HEK293 (cell line): ENCODE measurements around the gene ADGB.

ENCODE experiments used
- SP2 ChIP-seq: fragments of 450-650 bp; formaldehyde crosslinking; IDR thresholded peaks from 2 replicates; pipeline ENCODE4 v1.5.1; 2016; ENCODE audit warnings: missing biosample characterization, missing genetic modification characterization
- ZBTB1 ChIP-seq: fragments of 450-650 bp; formaldehyde crosslinking; IDR thresholded peaks from 2 replicates; pipeline ENCODE4 v1.5.1; 2016; ENCODE audit warnings: missing biosample characterization, missing genetic modification characterization
- ZEB2 ChIP-seq: fragments of 450-650 bp; formaldehyde crosslinking; IDR thresholded peaks from 2 replicates; pipeline ENCODE4 v1.5.1; 2016; ENCODE audit warnings: missing biosample characterization, missing genetic modification characterization
- ZNF274 ChIP-seq, 2 experiments: fragments of 200-500 bp in 1 of 2; fragments of 450-650 bp in 1 of 2; sonication (Bioruptor generic) in 1 of 2; formaldehyde crosslinking in 1 of 2; IDR thresholded peaks; 2 replicates each; pipeline versions ENCODE4 v1.5.1 to v1.6.1; 2014 to 2016; ENCODE audit warnings: borderline replicate concordance in 1 of 2, inconsistent platforms in 1 of 2, low read length in 1 of 2, missing biosample characterization in 1 of 2, missing genetic modification characterization in 1 of 2
- ZNF311 ChIP-seq: fragments of 450-650 bp; formaldehyde crosslinking; IDR thresholded peaks from 2 replicates; pipeline ENCODE4 v1.5.1; 2017; ENCODE audit warnings: missing biosample characterization, missing genetic modification characterization, borderline replicate concordance
- ZNF777 ChIP-seq: fragments of 450-650 bp; formaldehyde crosslinking; IDR thresholded peaks from 2 replicates; pipeline ENCODE4 v1.5.1; 2017; ENCODE audit warnings: missing biosample characterization, missing genetic modification characterization, borderline replicate concordance
- ZSCAN30 ChIP-seq: fragments of 450-650 bp; IDR thresholded peaks from 2 replicates; pipeline ENCODE4 v1.5.1; 2018; ENCODE audit warnings: missing biosample characterization, mild to moderate bottlenecking, missing genetic modification characterization, moderate library complexity
- TF ChIP-seq, protein P1 (sequence below): fragments of 450-650 bp; formaldehyde crosslinking; IDR thresholded peaks from 2 replicates; pipeline ENCODE4 v1.5.1; 2016; ENCODE audit warnings: missing biosample characterization, missing genetic modification characterization
- TF ChIP-seq, protein P2 (sequence below): fragments of 450-650 bp; formaldehyde crosslinking; IDR thresholded peaks from 2 replicates; pipeline ENCODE4 v1.5.1; 2016; ENCODE audit warnings: missing biosample characterization, missing genetic modification characterization
- TF ChIP-seq, protein P3 (sequence below): fragments of 450-650 bp; formaldehyde crosslinking; conservative IDR thresholded peaks from 2 replicates; pipeline ENCODE4 v1.5.1; 2016; ENCODE audit warnings: low read depth, missing biosample characterization, missing genetic modification characterization
- TF ChIP-seq, protein P4 (sequence below): fragments of 450-650 bp; formaldehyde crosslinking; IDR thresholded peaks from 2 replicates; pipeline ENCODE4 v1.5.1; 2016; ENCODE audit warnings: missing biosample characterization, missing genetic modification characterization

DNA sequence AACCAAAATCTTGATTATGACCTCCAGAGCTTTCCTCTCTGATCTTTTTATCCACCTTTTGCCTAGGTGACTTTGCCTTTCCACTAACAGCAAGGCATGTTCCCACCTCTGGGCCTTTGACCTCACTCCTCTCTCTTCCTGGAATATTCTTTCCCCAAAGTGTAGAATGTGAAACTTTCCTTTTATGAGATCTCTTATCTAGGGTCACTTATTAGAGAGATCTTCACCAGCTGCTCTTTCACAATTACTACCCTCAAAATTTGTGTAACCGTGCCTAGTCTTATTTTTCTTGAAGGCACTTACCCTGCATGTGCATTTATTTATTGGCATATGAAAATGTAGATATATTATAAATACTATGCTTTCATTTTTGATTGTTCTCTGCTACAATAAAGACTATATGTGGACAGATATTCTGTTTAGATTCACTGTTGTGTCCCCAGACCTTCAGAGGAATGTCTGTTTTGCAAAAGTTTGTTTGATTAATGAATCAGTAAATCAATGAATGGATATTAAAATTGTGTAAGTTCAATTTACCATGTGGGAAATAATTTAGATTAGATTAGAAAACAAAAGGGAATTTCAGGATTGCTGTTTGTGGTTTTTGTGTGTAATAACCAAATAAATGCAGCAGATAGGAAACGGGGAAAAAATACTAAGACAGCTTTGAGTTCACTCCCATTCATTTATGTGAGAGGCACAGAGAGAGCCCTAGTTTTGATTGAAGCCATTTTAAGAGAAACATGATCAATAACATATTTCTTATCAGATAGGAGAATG is 207.0 kb downstream of the ADGB start:
- TF ChIP-seq, protein P1, sequence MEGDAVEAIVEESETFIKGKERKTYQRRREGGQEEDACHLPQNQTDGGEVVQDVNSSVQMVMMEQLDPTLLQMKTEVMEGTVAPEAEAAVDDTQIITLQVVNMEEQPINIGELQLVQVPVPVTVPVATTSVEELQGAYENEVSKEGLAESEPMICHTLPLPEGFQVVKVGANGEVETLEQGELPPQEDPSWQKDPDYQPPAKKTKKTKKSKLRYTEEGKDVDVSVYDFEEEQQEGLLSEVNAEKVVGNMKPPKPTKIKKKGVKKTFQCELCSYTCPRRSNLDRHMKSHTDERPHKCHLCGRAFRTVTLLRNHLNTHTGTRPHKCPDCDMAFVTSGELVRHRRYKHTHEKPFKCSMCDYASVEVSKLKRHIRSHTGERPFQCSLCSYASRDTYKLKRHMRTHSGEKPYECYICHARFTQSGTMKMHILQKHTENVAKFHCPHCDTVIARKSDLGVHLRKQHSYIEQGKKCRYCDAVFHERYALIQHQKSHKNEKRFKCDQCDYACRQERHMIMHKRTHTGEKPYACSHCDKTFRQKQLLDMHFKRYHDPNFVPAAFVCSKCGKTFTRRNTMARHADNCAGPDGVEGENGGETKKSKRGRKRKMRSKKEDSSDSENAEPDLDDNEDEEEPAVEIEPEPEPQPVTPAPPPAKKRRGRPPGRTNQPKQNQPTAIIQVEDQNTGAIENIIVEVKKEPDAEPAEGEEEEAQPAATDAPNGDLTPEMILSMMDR (tag by site-specific recombination) = no peak
- TF ChIP-seq ZNF311 (tag by site-specific recombination) = no peak
- TF ChIP-seq SP2 (tag by site-specific recombination) = no peak
- TF ChIP-seq, protein P2, sequence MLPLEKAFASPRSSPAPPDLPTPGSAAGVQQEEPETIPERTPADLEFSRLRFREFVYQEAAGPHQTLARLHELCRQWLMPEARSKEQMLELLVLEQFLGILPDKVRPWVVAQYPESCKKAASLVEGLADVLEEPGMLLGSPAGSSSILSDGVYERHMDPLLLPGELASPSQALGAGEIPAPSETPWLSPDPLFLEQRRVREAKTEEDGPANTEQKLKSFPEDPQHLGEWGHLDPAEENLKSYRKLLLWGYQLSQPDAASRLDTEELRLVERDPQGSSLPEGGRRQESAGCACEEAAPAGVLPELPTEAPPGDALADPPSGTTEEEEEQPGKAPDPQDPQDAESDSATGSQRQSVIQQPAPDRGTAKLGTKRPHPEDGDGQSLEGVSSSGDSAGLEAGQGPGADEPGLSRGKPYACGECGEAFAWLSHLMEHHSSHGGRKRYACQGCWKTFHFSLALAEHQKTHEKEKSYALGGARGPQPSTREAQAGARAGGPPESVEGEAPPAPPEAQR (tag by site-specific recombination) = no peak
- TF ChIP-seq ZBTB1 = no peak
- TF ChIP-seq ZSCAN30 (tag by site-specific recombination) = no peak
- TF ChIP-seq, protein P3, sequence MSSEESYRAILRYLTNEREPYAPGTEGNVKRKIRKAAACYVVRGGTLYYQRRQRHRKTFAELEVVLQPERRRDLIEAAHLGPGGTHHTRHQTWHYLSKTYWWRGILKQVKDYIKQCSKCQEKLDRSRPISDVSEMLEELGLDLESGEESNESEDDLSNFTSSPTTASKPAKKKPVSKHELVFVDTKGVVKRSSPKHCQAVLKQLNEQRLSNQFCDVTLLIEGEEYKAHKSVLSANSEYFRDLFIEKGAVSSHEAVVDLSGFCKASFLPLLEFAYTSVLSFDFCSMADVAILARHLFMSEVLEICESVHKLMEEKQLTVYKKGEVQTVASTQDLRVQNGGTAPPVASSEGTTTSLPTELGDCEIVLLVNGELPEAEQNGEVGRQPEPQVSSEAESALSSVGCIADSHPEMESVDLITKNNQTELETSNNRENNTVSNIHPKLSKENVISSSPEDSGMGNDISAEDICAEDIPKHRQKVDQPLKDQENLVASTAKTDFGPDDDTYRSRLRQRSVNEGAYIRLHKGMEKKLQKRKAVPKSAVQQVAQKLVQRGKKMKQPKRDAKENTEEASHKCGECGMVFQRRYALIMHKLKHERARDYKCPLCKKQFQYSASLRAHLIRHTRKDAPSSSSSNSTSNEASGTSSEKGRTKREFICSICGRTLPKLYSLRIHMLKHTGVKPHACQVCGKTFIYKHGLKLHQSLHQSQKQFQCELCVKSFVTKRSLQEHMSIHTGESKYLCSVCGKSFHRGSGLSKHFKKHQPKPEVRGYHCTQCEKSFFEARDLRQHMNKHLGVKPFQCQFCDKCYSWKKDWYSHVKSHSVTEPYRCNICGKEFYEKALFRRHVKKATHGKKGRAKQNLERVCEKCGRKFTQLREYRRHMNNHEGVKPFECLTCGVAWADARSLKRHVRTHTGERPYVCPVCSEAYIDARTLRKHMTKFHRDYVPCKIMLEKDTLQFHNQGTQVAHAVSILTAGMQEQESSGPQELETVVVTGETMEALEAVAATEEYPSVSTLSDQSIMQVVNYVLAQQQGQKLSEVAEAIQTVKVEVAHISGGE (tag by site-specific recombination) = no peak
- no peak for TF ChIP-seq ZNF274 (IDR thresholded peaks at IDR 0.05; ENCODE audit: low read length)
- no peak for TF ChIP-seq ZNF274 (tag by site-specific recombination; IDR thresholded peaks at IDR 0.05; ENCODE audit: borderline replicate concordance)
- TF ChIP-seq ZEB2 (tag by site-specific recombination) = no peak
- TF ChIP-seq, protein P4, sequence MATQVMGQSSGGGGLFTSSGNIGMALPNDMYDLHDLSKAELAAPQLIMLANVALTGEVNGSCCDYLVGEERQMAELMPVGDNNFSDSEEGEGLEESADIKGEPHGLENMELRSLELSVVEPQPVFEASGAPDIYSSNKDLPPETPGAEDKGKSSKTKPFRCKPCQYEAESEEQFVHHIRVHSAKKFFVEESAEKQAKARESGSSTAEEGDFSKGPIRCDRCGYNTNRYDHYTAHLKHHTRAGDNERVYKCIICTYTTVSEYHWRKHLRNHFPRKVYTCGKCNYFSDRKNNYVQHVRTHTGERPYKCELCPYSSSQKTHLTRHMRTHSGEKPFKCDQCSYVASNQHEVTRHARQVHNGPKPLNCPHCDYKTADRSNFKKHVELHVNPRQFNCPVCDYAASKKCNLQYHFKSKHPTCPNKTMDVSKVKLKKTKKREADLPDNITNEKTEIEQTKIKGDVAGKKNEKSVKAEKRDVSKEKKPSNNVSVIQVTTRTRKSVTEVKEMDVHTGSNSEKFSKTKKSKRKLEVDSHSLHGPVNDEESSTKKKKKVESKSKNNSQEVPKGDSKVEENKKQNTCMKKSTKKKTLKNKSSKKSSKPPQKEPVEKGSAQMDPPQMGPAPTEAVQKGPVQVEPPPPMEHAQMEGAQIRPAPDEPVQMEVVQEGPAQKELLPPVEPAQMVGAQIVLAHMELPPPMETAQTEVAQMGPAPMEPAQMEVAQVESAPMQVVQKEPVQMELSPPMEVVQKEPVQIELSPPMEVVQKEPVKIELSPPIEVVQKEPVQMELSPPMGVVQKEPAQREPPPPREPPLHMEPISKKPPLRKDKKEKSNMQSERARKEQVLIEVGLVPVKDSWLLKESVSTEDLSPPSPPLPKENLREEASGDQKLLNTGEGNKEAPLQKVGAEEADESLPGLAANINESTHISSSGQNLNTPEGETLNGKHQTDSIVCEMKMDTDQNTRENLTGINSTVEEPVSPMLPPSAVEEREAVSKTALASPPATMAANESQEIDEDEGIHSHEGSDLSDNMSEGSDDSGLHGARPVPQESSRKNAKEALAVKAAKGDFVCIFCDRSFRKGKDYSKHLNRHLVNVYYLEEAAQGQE (tag by site-specific recombination) = no peak
- TF ChIP-seq ZNF777 (tag by site-specific recombination) = no peak
